IMR-90 (cell line): ENCODE measurements around the gene CNTRL. TPM values are rescaled to one million over a fixed set of nuclear protein-coding genes. Genes with fewer than 3 reads are reported as not detected.

Source experiments
- ATAC-seq: fragments of 200-7000 bp; cut with Tn5 transposase; 2 replicates; pipeline ENCODE4 v1.9.1; 2020; ENCODE audit warnings: low read depth, mild to moderate bottlenecking, moderate library complexity
- BruUV-seq: library from RNA; stranded (reverse); fragments of 400-500 nt; replicated peaks from 2 replicates; lab custom pipeline; 2021; lab: Mats Ljungman, UMichigan
- CTCF ChIA-PET: fragments of 300-600 bp; formaldehyde crosslinking; extraction: SDS; loops from one replicate; lab custom pipeline; 2021; ENCODE audit warnings: antibody characterized with exemption; lab: Yijun Ruan, JAX
- POLR2A ChIA-PET: fragments of 300-600 bp; sonication (Branson Sonifier 250); formaldehyde crosslinking; loops from one replicate; lab custom pipeline; 2022; ENCODE audit warnings: antibody characterized with exemption; ENCODE audit not compliant: unreplicated experiment; lab: Charles Lee
- DNase-seq: peaks from one replicate; pipeline ENCODE4 v3.0.0; 2013
- H2AFZ ChIP-seq: replicated peaks from 2 replicates; pipeline ENCODE3; 2013; ENCODE audit warnings: low read length, mild to moderate bottlenecking; ENCODE audit not compliant: poor library complexity
- H2AK5ac ChIP-seq: 2 replicates; pipeline ENCODE4 v1.6.1; 2013; ENCODE audit warnings: low read depth, low read length, inconsistent platforms
- H2AK9ac ChIP-seq: replicated peaks from 2 replicates; pipeline ENCODE3; 2013; ENCODE audit warnings: mild to moderate bottlenecking, low read depth, low read length, moderate library complexity; ENCODE audit not compliant: poor library complexity
- H2BK120ac ChIP-seq: 2 replicates; pipeline ENCODE4 v1.6.1; 2013; ENCODE audit warnings: low read depth, low read length, inconsistent platforms
- H2BK15ac ChIP-seq: 3 replicates; pipeline ENCODE4 v1.6.1; 2013; ENCODE audit warnings: low read depth, low read length, inconsistent platforms
- H2BK20ac ChIP-seq: 2 replicates; pipeline ENCODE4 v1.6.1; 2013; ENCODE audit warnings: low read depth, mild to moderate bottlenecking, inconsistent platforms, low read length, moderate library complexity
- H2BK5ac ChIP-seq: 2 replicates; pipeline ENCODE4 v1.6.1; 2013; ENCODE audit warnings: mild to moderate bottlenecking, low read depth, low read length, inconsistent platforms; ENCODE audit not compliant: poor library complexity, severe bottlenecking
- H3K14ac ChIP-seq: replicated peaks from 2 replicates; pipeline ENCODE4 v1.6.1; 2013; ENCODE audit warnings: low read depth, low read length, inconsistent platforms
- H3K18ac ChIP-seq: 2 replicates; pipeline ENCODE4 v1.6.1; 2013; ENCODE audit warnings: low read depth, low read length, control low read depth
- H3K23ac ChIP-seq: 2 replicates; pipeline ENCODE4 v1.6.1; 2013; ENCODE audit warnings: low read depth, low read length, inconsistent platforms
- H3K27ac ChIP-seq: 2 replicates; pipeline ENCODE4 v1.5.1; 2013; ENCODE audit warnings: mild to moderate bottlenecking, control low read depth, low read length; ENCODE audit not compliant: insufficient read depth
- H3K27me3 ChIP-seq: 2 replicates; pipeline ENCODE4 v1.6.1; 2013; ENCODE audit warnings: low read length; ENCODE audit not compliant: control insufficient read depth, insufficient read depth
- H3K36me3 ChIP-seq: 2 replicates; pipeline ENCODE4 v1.6.1; 2013; ENCODE audit warnings: low read length, mixed read lengths; ENCODE audit not compliant: control insufficient read depth, insufficient read depth
- H3K4ac ChIP-seq: 2 replicates; pipeline ENCODE4 v1.6.1; 2013; ENCODE audit warnings: low read depth, low read length, inconsistent platforms
- H3K4me1 ChIP-seq: 2 replicates; pipeline ENCODE4 v1.6.1; 2013; ENCODE audit warnings: low read length, mixed read lengths; ENCODE audit not compliant: control insufficient read depth, insufficient read depth
- H3K4me2 ChIP-seq: 2 replicates; pipeline ENCODE4 v1.6.1; 2013; ENCODE audit warnings: low read depth, mild to moderate bottlenecking, control low read depth, low read length, moderate library complexity
- H3K4me3 ChIP-seq: 2 replicates; pipeline ENCODE4 v1.5.1; 2013; ENCODE audit warnings: low read depth, mild to moderate bottlenecking, control low read depth, low read length, moderate library complexity; ENCODE audit not compliant: insufficient read depth
- H3K56ac ChIP-seq: 2 replicates; pipeline ENCODE4 v1.6.1; 2013; ENCODE audit warnings: low read length, inconsistent platforms; ENCODE audit not compliant: insufficient read depth; ENCODE audit errors: extremely low read depth
- H3K79me1 ChIP-seq, 2 experiments: 2 replicates each; pipeline ENCODE4 v1.6.1; 2013; ENCODE audit warnings: low read length in 2 of 2, inconsistent platforms in 1 of 2, low read depth in 1 of 2
- H3K9ac ChIP-seq: 2 replicates; pipeline ENCODE4 v1.6.1; 2013; ENCODE audit warnings: low read depth, low read length, control low read depth
- H3K9me1 ChIP-seq: 2 replicates; pipeline ENCODE4 v1.6.1; 2013; ENCODE audit warnings: low read length, inconsistent platforms; ENCODE audit not compliant: insufficient read depth
- H3K9me3 ChIP-seq: 2 replicates; pipeline ENCODE4 v1.6.1; 2013; ENCODE audit warnings: low read length; ENCODE audit not compliant: control insufficient read depth, insufficient read depth
- H4K20me1 ChIP-seq: 2 replicates; pipeline ENCODE4 v1.6.1; 2013; ENCODE audit warnings: low read length, inconsistent platforms; ENCODE audit not compliant: insufficient read depth
- H4K5ac ChIP-seq: 2 replicates; pipeline ENCODE4 v1.6.1; 2013; ENCODE audit warnings: mild to moderate bottlenecking, low read depth, low read length, control low read depth
- H4K8ac ChIP-seq, 2 experiments: 2 replicates each; pipeline ENCODE4 v1.6.1; 2013; ENCODE audit warnings: low read depth in 2 of 2, low read length in 2 of 2, control low read depth in 1 of 2, inconsistent platforms in 1 of 2
- H4K91ac ChIP-seq: 2 replicates; pipeline ENCODE4 v1.6.1; 2013; ENCODE audit warnings: low read depth, low read length, inconsistent platforms; ENCODE audit not compliant: insufficient read depth
- BHLHE40 ChIP-seq: fragments of 150-350 bp; IDR thresholded peaks from 2 replicates; pipeline ENCODE4 v1.6.1; 2016; ENCODE audit warnings: mild to moderate bottlenecking, low read depth, low read length
- ELK1 ChIP-seq: fragments of 150-350 bp; IDR thresholded peaks from 2 replicates; pipeline ENCODE4 v1.6.1; 2016; ENCODE audit warnings: low read depth, mild to moderate bottlenecking, low read length, moderate library complexity, borderline replicate concordance
- MAFK ChIP-seq: IDR thresholded peaks from 2 replicates; pipeline ENCODE4 v1.6.1; 2012; ENCODE audit warnings: low read depth, low read length, improper control_type of control experiment
- MAZ ChIP-seq: IDR thresholded peaks from 2 replicates; pipeline ENCODE4 v1.6.1; 2012; ENCODE audit warnings: low read depth, mild to moderate bottlenecking, low read length, improper control_type of control experiment, moderate library complexity, borderline replicate concordance
- MXI1 ChIP-seq: IDR thresholded peaks from 2 replicates; pipeline ENCODE4 v1.6.1; 2012; ENCODE audit warnings: low read depth, mild to moderate bottlenecking, low read length, moderate library complexity, borderline replicate concordance
- RFX5 ChIP-seq: IDR thresholded peaks from 2 replicates; pipeline ENCODE4 v1.8.0; 2012; ENCODE audit warnings: low read depth, mild to moderate bottlenecking, low read length, moderate library complexity
- dilution Hi-C: fragments of 300-500 bp; cut with HindIII; formaldehyde crosslinking; loops from one replicate; pipeline ENCODE4 v1.14.3; 2018; ENCODE audit warnings: low sequenced_read_pairs; ENCODE audit not compliant: unreplicated experiment
- in situ Hi-C: fragments of 300-500 bp; cut with MboI; formaldehyde crosslinking; loops from 3 replicates; pipeline ENCODE4 v1.14.3; 2019; ENCODE audit warnings: low sequenced_read_pairs, inconsistent platforms, mixed read lengths
- intact Hi-C: fragments of 100-400 bp; cut with micrococcal nuclease; formaldehyde crosslinking; loops from 2 replicates; pipeline ENCODE4 v1.10.0; 2022
- polyA plus RNA-seq, 3 experiments: library from polyadenylated mRNA; depleted of rRNA; stranded (reverse); fragments of >200 nt; gene quantifications; 2 replicates each; pipeline ENCODE4 v1.2.3, GENCODE V29; 2012; ENCODE audit warnings: low replicate concordance in 1 of 3
- total RNA-seq: library from RNA; depleted of rRNA; stranded (reverse); fragments of >200 nt; gene quantifications from 2 replicates; pipeline ENCODE4 v1.2.3, GENCODE V29; 2012

Gene CNTRL
- total and polyA plus RNA-seq, 2 of the 4 experiments (the other 2 are of a cell fraction), result 4.5 to 7.3 TPM

DNA sequence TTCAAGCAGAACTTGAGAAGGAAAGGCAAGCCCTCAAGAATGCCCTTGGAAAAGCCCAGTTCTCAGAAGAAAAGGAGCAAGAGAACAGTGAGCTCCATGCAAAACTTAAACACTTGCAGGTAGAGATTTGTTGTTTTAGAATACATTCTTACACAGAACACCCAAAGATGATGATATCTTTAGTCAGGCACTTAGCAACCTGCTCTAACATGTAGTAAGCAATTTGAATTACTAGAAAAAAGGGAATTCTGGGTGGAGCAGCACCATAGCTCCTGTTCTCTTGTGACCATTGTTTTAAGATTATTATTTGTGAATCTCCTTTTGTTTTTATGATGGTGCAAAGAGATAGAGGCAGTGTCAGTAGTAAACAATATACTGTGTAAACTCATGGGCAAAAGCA is 63.8 kb downstream of the CNTRL start:
- H3K79me1 ChIP-seq, result no peaks in the 10 kb centered on the region; a peak in 1 of 4 replicates
- CTCF ChIA-PET, result no interaction called here
- in situ Hi-C loops, result no loop called here
- H3K23ac ChIP-seq, result no peak overlapping the region
- no peak overlapping the region for H4K91ac ChIP-seq
- no peak overlapping the region for H3K27ac ChIP-seq
- H3K18ac ChIP-seq, result no peak overlapping the region
- no peak overlapping the region for H2BK5ac ChIP-seq
- peaks cover 11% of the 10 kb centered on the region for H3K36me3 ChIP-seq
- no peak overlapping the region for H3K9ac ChIP-seq
- intact Hi-C loops, result no loop called here
- no peak overlapping the region for H3K4me2 ChIP-seq
- DNase-seq, result no peak
- H3K27me3 ChIP-seq, result no peaks in the 10 kb centered on the region
- no peak overlapping the region for H4K8ac ChIP-seq
- dilution Hi-C loops, result no loop called here
- no peaks in the 10 kb centered on the region for H3K9me3 ChIP-seq
- H2AK5ac ChIP-seq, result no peak overlapping the region
- no peak for TF ChIP-seq MAFK
- no peak for TF ChIP-seq ELK1
- TF ChIP-seq BHLHE40, result no peak
- no peak for TF ChIP-seq RFX5
- TF ChIP-seq MXI1, result no peak
- TF ChIP-seq MAZ, result no peak
- no peaks in the 10 kb centered on the region for H4K20me1 ChIP-seq
- no peak overlapping the region for H2BK20ac ChIP-seq
- H3K4me1 ChIP-seq, result no peaks in the 10 kb centered on the region
- ATAC-seq, result no peak
- no peak overlapping the region for H3K56ac ChIP-seq
- H3K14ac ChIP-seq, result no peak overlapping the region
- H2BK120ac ChIP-seq, result no peak overlapping the region
- H4K5ac ChIP-seq, result no peak overlapping the region
- H3K9me1 ChIP-seq, result 0 out of 2 replicates have a peak, but pooled peaks cover 6% of the 10 kb centered on the region
- no peak overlapping the region for H2BK15ac ChIP-seq
- no TSS peak for BruUV-seq
- H3K4me3 ChIP-seq, result no peak overlapping the region
- H2AFZ ChIP-seq, result no peak overlapping the region
- POLR2A ChIA-PET, result no interaction called here
- H2AK9ac ChIP-seq, result no peak overlapping the region
- H3K4ac ChIP-seq, result no peak overlapping the region
